Endothelial cell (in vitro differentiated cells): ENCODE measurements around the gene INO80. TPM values are rescaled to one million over a fixed set of nuclear protein-coding genes. Genes with fewer than 3 reads are reported as not detected.
A peak's percentile ranks its signal among the peaks of the same experiment; 100 is the strongest.

Experiments used
- DNase-seq: peaks from one replicate; pipeline ENCODE4 v3.0.0; 2021; ENCODE audit warnings: low spot score
- H3K27ac Mint-ChIP-seq: one replicate; pipeline ENCODE4 v1.8.0; 2021; ENCODE audit warnings: mixed read lengths, inconsistent platforms; ENCODE audit not compliant: unreplicated experiment
- H3K27me3 Mint-ChIP-seq: one replicate; pipeline ENCODE4 v1.8.0; 2021; ENCODE audit warnings: mild to moderate bottlenecking, moderate library complexity, mixed read lengths, inconsistent platforms; ENCODE audit not compliant: unreplicated experiment
- H3K36me3 Mint-ChIP-seq: one replicate; pipeline ENCODE4 v1.8.0; 2021; ENCODE audit warnings: mild to moderate bottlenecking, low read depth, mixed read lengths, inconsistent platforms; ENCODE audit not compliant: unreplicated experiment
- H3K4me1 Mint-ChIP-seq: one replicate; pipeline ENCODE4 v1.8.0; 2021; ENCODE audit warnings: mild to moderate bottlenecking, mixed read lengths, inconsistent platforms; ENCODE audit not compliant: unreplicated experiment
- H3K4me3 Mint-ChIP-seq: one replicate; pipeline ENCODE4 v1.8.0; 2021; ENCODE audit warnings: mild to moderate bottlenecking, mixed read lengths, inconsistent platforms; ENCODE audit not compliant: unreplicated experiment
- H3K9me3 Mint-ChIP-seq: one replicate; pipeline ENCODE4 v1.8.0; 2021; ENCODE audit warnings: mixed read lengths, inconsistent platforms; ENCODE audit not compliant: unreplicated experiment
- CTCF ChIP-seq: fragments of 200-600 bp; sonication (generic); IDR thresholded peaks from one replicate; pipeline ENCODE4 v1.5.0; 2021; ENCODE audit warnings: antibody characterized with exemption; ENCODE audit not compliant: unreplicated experiment
- total RNA-seq: library from RNA; stranded (reverse); fragmentation: NEBNext Ultra II Directional; extraction: Animal tissue kit (Norgen Biotek cat#: 25700); gene quantifications from one replicate; pipeline ENCODE4 v1.2.1, GENCODE V29; 2021; ENCODE audit not compliant: unreplicated experiment

The INO80 gene
- total RNA-seq, 1 donor from 2014 or later, result 26.6 TPM

DNA sequence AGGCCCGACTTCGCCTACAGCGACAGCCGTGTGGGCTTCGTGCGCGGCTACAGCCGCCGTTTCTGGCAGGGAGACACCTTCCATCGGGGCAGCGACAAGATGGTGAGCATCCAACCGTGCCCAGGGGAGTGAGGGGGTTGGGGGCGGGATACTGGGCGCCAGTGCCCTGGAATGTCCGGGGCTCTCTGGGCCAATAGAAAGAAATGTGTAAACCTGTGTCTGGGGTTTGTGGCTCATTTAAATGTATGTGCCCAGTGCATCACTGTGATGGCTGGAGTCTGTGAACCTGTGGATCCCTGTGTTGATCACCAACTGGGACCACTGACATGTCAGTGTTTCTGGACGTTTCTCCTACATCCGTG, 162.4 kb downstream of the INO80 start:
- Mint-ChIP-seq H3K9me3 (no peaks in the 10 kb centered on the region), H3K36me3 (peaks cover 13% of the 10 kb centered on the region), H3K27ac (peak overlapping the region; percentile 42), H3K4me1 (peaks cover 28% of the 10 kb centered on the region), H3K4me3 (peak overlapping the region; percentile 92), H3K27me3 (peaks cover 4% of the 10 kb centered on the region)
- TF ChIP-seq CTCF, result no peak
- DNase-seq, result no peak

GRCh38 chr15:40952901-40953712, 163.0 kb downstream of the INO80 start, which contains the start of gene CHAC1:
Gene CHAC1, plus strand, starts transcription at chr15:40953471. Its CDS starts 113 bp downstream, at chr15:40953584.
- TF ChIP-seq CTCF, result no peak
- Mint-ChIP-seq H3K4me1 (peaks cover 28% of the 10 kb centered on the region), H3K36me3 (peaks cover 8% of the 10 kb centered on the region), H3K27ac (peak within 1 kb of the TSS; percentile 42), H3K27me3 (peaks cover 4% of the 10 kb centered on the region), H3K4me3 (peak within 1 kb of the TSS; percentile 92), H3K9me3 (no peaks in the 10 kb centered on the region)
- DNase-seq, result peak; percentile 89

- Mint-ChIP-seq H3K9me3 (no peaks in the 10 kb centered on the region), H3K4me1 (peaks cover 29% of the 10 kb centered on the region), H3K4me3 (peak overlapping the region; percentile 87), H3K27me3 (peaks cover 2% of the 10 kb centered on the region), H3K27ac (no peak overlapping the region), H3K36me3 (peaks cover 5% of the 10 kb centered on the region)
- TF ChIP-seq CTCF, result no peak
- no peak for DNase-seq
Observed at GRCh38 chr15:40952301-40952900, 163.7 kb downstream of the INO80 start.

- no peaks in the 10 kb centered on the region for H3K9me3 Mint-ChIP-seq
- no peak for TF ChIP-seq CTCF
- H3K4me3 Mint-ChIP-seq, result peak overlapping the region; percentile 86
Observed at GRCh38 chr15:40951764-40952163, 164.3 kb downstream of the INO80 start.

GRCh38 chr15:40949756-40950207, 166.3 kb downstream of the INO80 start:
- Mint-ChIP-seq H3K27ac (no peak overlapping the region), H3K36me3 (peaks cover 4% of the 10 kb centered on the region), H3K4me3 (no peak overlapping the region), H3K9me3 (no peaks in the 10 kb centered on the region), H3K27me3 (peaks cover 2% of the 10 kb centered on the region), H3K4me1 (peaks cover 29% of the 10 kb centered on the region)
- TF ChIP-seq CTCF, result no peak
- no peak for DNase-seq

More at GRCh38 chr15:40951764-40952163, 164.3 kb downstream of the INO80 start:
- peaks cover 2% of the 10 kb centered on the region for H3K27me3 Mint-ChIP-seq
- no peak overlapping the region for H3K27ac Mint-ChIP-seq
- DNase-seq, result no peak
- peaks cover 29% of the 10 kb centered on the region for H3K4me1 Mint-ChIP-seq
- peaks cover 5% of the 10 kb centered on the region for H3K36me3 Mint-ChIP-seq
